Activated B cell treated with CpG ODN at 0.5 μM for 24 hours (primary cell): ENCODE results near the gene PPFIBP1. TPM values are rescaled to one million over a fixed set of nuclear protein-coding genes. Genes with fewer than 3 reads are reported as not detected.

Experiments
- ATAC-seq: fragments of 200-7000 bp; cut with Tn5 transposase; one replicate; pipeline ENCODE4 v1.10.0; 2021; ENCODE audit warnings: low read depth, mild to moderate bottlenecking, moderate library complexity
- CTCF ChIA-PET: fragments of 350-600 bp; sonication (Branson Sonifier 250); formaldehyde crosslinking; loops from one replicate; lab custom pipeline; 2021; ENCODE audit warnings: antibody characterized with exemption; lab: Charles Lee
- POLR2A ChIA-PET: fragments of 350-600 bp; sonication (Branson Sonifier 250); formaldehyde crosslinking; loops from one replicate; lab custom pipeline; 2021; ENCODE audit warnings: antibody characterized with exemption; lab: Charles Lee
- DNase-seq: peaks from one replicate; pipeline ENCODE4 v3.0.0; 2022
- H3K27ac Mint-ChIP-seq: one replicate; pipeline ENCODE4 v1.8.0; 2020; ENCODE audit warnings: mixed read lengths
- H3K27me3 Mint-ChIP-seq: one replicate; pipeline ENCODE4 v1.8.0; 2021; ENCODE audit warnings: mixed read lengths
- H3K36me3 Mint-ChIP-seq: one replicate; pipeline ENCODE4 v1.8.0; 2021; ENCODE audit warnings: low read depth, mixed read lengths
- H3K4me1 Mint-ChIP-seq: one replicate; pipeline ENCODE4 v1.8.0; 2021; ENCODE audit warnings: mixed read lengths
- H3K4me3 Mint-ChIP-seq: one replicate; pipeline ENCODE4 v1.8.0; 2020; ENCODE audit warnings: mild to moderate bottlenecking, mixed read lengths
- H3K9me3 Mint-ChIP-seq: one replicate; pipeline ENCODE4 v1.8.0; 2020; ENCODE audit warnings: mixed read lengths
- CTCF ChIP-seq: fragments of 200-600 bp; IDR thresholded peaks from one replicate; pipeline ENCODE4 v1.8.0; 2022; ENCODE audit warnings: antibody characterized with exemption, mild to moderate bottlenecking
- intact Hi-C: fragments of 100-400 bp; cut with micrococcal nuclease; formaldehyde crosslinking; loops from one replicate; pipeline ENCODE4 v1.15.1; 2024
- total RNA-seq: library from RNA; stranded (reverse); gene quantifications from 2 replicates; pipeline ENCODE4 v1.2.3, GENCODE V29; 2022

The PPFIBP1 gene
- total RNA-seq, 1 donor from 2014 or later = 8.1 TPM

- DNase-seq = no peak
- intact Hi-C loops = no loop called here
- no peaks in the 10 kb centered on the region for H3K27me3 Mint-ChIP-seq
- no peak overlapping the region for H3K4me3 Mint-ChIP-seq
- no peak for ATAC-seq
- POLR2A ChIA-PET = no interaction called here
- no peaks in the 10 kb centered on the region for H3K36me3 Mint-ChIP-seq
- H3K4me1 Mint-ChIP-seq = peaks cover 2% of the 10 kb centered on the region
- no peak overlapping the region for H3K27ac Mint-ChIP-seq
- H3K9me3 Mint-ChIP-seq = peaks cover 2% of the 10 kb centered on the region
- no peak for TF ChIP-seq CTCF
- CTCF ChIA-PET = no interaction called here
Measured at GRCh38 chr12:27511031-27511722, 12.8 kb upstream of the PPFIBP1 start.

- no peak for ATAC-seq
- H3K9me3 Mint-ChIP-seq = no peaks in the 10 kb centered on the region
- peaks cover 2% of the 10 kb centered on the region for H3K4me1 Mint-ChIP-seq
- intact Hi-C loops = no loop called here
- TF ChIP-seq CTCF = no peak
- no peak for DNase-seq
- CTCF ChIA-PET = no interaction called here
- H3K27ac Mint-ChIP-seq = no peak overlapping the region
- POLR2A ChIA-PET = no interaction called here
- no peaks in the 10 kb centered on the region for H3K36me3 Mint-ChIP-seq
- no peak overlapping the region for H3K4me3 Mint-ChIP-seq
- no peaks in the 10 kb centered on the region for H3K27me3 Mint-ChIP-seq
Measured at GRCh38 chr12:27511723-27512045, 12.3 kb upstream of the PPFIBP1 start.

- H3K4me1 Mint-ChIP-seq = peaks cover 2% of the 10 kb centered on the region
- DNase-seq (no peak), ATAC-seq (no peak)
- no peaks in the 10 kb centered on the region for H3K9me3 Mint-ChIP-seq
- peaks cover 7% of the 10 kb centered on the region for H3K27me3 Mint-ChIP-seq
- ChIA-PET POLR2A (interaction anchor here (0.6 kb wide), 1 partner anchor 13 kb away, joined by 3 read pairs; no protein-coding TSS in a partner anchor), CTCF (no interaction called here)
- no peak overlapping the region for H3K4me3 Mint-ChIP-seq
- TF ChIP-seq CTCF = no peak
- intact Hi-C loops = no loop called here
- H3K36me3 Mint-ChIP-seq = no peaks in the 10 kb centered on the region
- no peak overlapping the region for H3K27ac Mint-ChIP-seq
Measured at GRCh38 chr12:27513155-27513824, 10.7 kb upstream of the PPFIBP1 start.

GRCh38 chr12:27515671-27516070 lies 8.3 kb upstream of the PPFIBP1 start:
- TF ChIP-seq CTCF = no peak
- CTCF ChIA-PET = no interaction called here
- Mint-ChIP-seq H3K9me3 (no peaks in the 10 kb centered on the region), H3K4me3 (no peak overlapping the region), H3K36me3 (no peaks in the 10 kb centered on the region), H3K27ac (no peak overlapping the region), H3K27me3 (peaks cover 7% of the 10 kb centered on the region), H3K4me1 (peaks cover 2% of the 10 kb centered on the region)
- ATAC-seq = no peak
- intact Hi-C loops = no loop called here
- DNase-seq = no peak
- POLR2A ChIA-PET = no interaction called here

GRCh38 chr12:27516625-27517024 lies 7.4 kb upstream of the PPFIBP1 start:
- H3K36me3 Mint-ChIP-seq = no peaks in the 10 kb centered on the region
- TF ChIP-seq CTCF = no peak
- no peak for DNase-seq
- no peaks in the 10 kb centered on the region for H3K9me3 Mint-ChIP-seq
- H3K4me1 Mint-ChIP-seq = peaks cover 2% of the 10 kb centered on the region
- CTCF ChIA-PET = no interaction called here
- H3K4me3 Mint-ChIP-seq = no peak overlapping the region
- POLR2A ChIA-PET = no interaction called here
- H3K27me3 Mint-ChIP-seq = peaks cover 9% of the 10 kb centered on the region
- H3K27ac Mint-ChIP-seq = no peak overlapping the region
- ATAC-seq = no peak
- intact Hi-C loops = no loop called here
